Liver (tissue), 9 donors: Measurements from ENCODE around the gene C1orf21. TPM values are rescaled to one million over a fixed set of nuclear protein-coding genes. Genes with fewer than 3 reads are reported as not detected.

Experiments used
- DNase-seq: peaks from one replicate; pipeline ENCODE4 v3.0.0-alpha.2; 2017; ENCODE audit warnings: low spot score
- H3K27ac ChIP-seq, 2 donors: one replicate each; pipeline ENCODE4 v1.7.0; 2013; ENCODE audit warnings: inconsistent platforms in 2 of 2, low read length in 2 of 2, control low read depth in 1 of 2, low read depth in 1 of 2, mild to moderate bottlenecking in 1 of 2
- H3K27me3 ChIP-seq, 4 donors: one replicate each; pipeline versions ENCODE4 v1.6.1 to v1.7.0; 2013; ENCODE audit warnings: low read length in 3 of 4, inconsistent platforms in 1 of 4, mild to moderate bottlenecking in 1 of 4, moderate library complexity in 1 of 4; ENCODE audit not compliant: control insufficient read depth in 4 of 4, insufficient read depth in 4 of 4
- H3K36me3 ChIP-seq, 4 donors: one replicate each; pipeline versions ENCODE4 v1.6.1 to v1.7.0; 2013; ENCODE audit warnings: low read length in 3 of 4, mild to moderate bottlenecking in 3 of 4, low read depth in 1 of 4, moderate library complexity in 1 of 4; ENCODE audit not compliant: control insufficient read depth in 4 of 4, insufficient read depth in 3 of 4
- H3K4me1 ChIP-seq, 4 donors: one replicate each; pipeline versions ENCODE4 v1.6.1 to v1.7.0; 2013; ENCODE audit warnings: low read length in 3 of 4, mild to moderate bottlenecking in 3 of 4, moderate library complexity in 1 of 4; ENCODE audit not compliant: control insufficient read depth in 4 of 4, insufficient read depth in 4 of 4
- H3K4me3 ChIP-seq, 3 donors: one replicate each; pipeline versions ENCODE4 v1.6.1 to v1.7.0; 2013; ENCODE audit warnings: low read length in 3 of 3, control low read depth in 1 of 3, low read depth in 1 of 3, mild to moderate bottlenecking in 1 of 3
- H3K9ac ChIP-seq, 2 donors: one replicate each; pipeline ENCODE4 v1.7.0; 2013; ENCODE audit warnings: low read length in 2 of 2, mild to moderate bottlenecking in 2 of 2, moderate library complexity in 2 of 2, control low read depth in 1 of 2, low read depth in 1 of 2
- H3K9me3 ChIP-seq, 4 donors: one replicate each; pipeline versions ENCODE4 v1.6.1 to v1.7.0; 2013; ENCODE audit warnings: low read length in 3 of 4; ENCODE audit not compliant: control insufficient read depth in 4 of 4
- CTCF ChIP-seq: fragments of 150-350 bp; IDR thresholded peaks from 2 replicates; pipeline ENCODE4 v1.5.1; 2017; ENCODE audit warnings: improper control_type of control experiment, low read depth, low read length; ENCODE audit not compliant: missing input control
- EGR1 ChIP-seq, 2 donors: IDR thresholded peaks; 2 replicates each; pipeline ENCODE4 v1.6.1; 2016 to 2018; ENCODE audit warnings: antibody characterized with exemption in 2 of 2, low read depth in 2 of 2
- FOXA1 ChIP-seq: IDR thresholded peaks from 2 replicates; pipeline ENCODE4 v1.6.1; 2016; ENCODE audit warnings: antibody characterized with exemption
- FOXA2 ChIP-seq: IDR thresholded peaks from 2 replicates; pipeline ENCODE4 v1.6.1; 2016; ENCODE audit warnings: antibody characterized with exemption
- GABPA ChIP-seq, 2 donors: IDR thresholded peaks in 1 of 2; conservative IDR thresholded peaks in 1 of 2; 2 replicates each; pipeline ENCODE4 v1.6.1; 2016; ENCODE audit warnings: antibody characterized with exemption in 2 of 2, mild to moderate bottlenecking in 1 of 2, moderate library complexity in 1 of 2
- HNF4A ChIP-seq, 2 donors: conservative IDR thresholded peaks; 2 replicates each; pipeline ENCODE4 v1.6.1; 2016; ENCODE audit warnings: antibody characterized with exemption in 2 of 2, mild to moderate bottlenecking in 2 of 2
- HNF4G ChIP-seq: IDR thresholded peaks from 2 replicates; pipeline ENCODE4 v1.6.1; 2016; ENCODE audit warnings: antibody characterized with exemption
- MAX ChIP-seq: IDR thresholded peaks from 2 replicates; pipeline ENCODE4 v1.6.1; 2016; ENCODE audit warnings: antibody characterized with exemption
- NR2F2 ChIP-seq: IDR thresholded peaks from 2 replicates; pipeline ENCODE4 v1.6.1; 2016; ENCODE audit warnings: antibody characterized with exemption
- RAD21 ChIP-seq, 2 donors: IDR thresholded peaks; 2 replicates each; pipeline ENCODE4 v1.6.1; 2016; ENCODE audit warnings: antibody characterized with exemption in 2 of 2, mild to moderate bottlenecking in 2 of 2
- REST ChIP-seq: IDR thresholded peaks from 2 replicates; pipeline ENCODE4 v1.6.1; 2016; ENCODE audit warnings: antibody characterized with exemption, mild to moderate bottlenecking
- RXRA ChIP-seq, 2 donors: IDR thresholded peaks; 2 replicates each; pipeline ENCODE4 v1.6.1; 2017 to 2018; ENCODE audit warnings: antibody characterized with exemption in 2 of 2, mild to moderate bottlenecking in 1 of 2
- TAF1 ChIP-seq: conservative IDR thresholded peaks from 2 replicates; pipeline ENCODE4 v1.6.1; 2016; ENCODE audit warnings: antibody characterized with exemption, mild to moderate bottlenecking
- YY1 ChIP-seq: IDR thresholded peaks from 2 replicates; pipeline ENCODE4 v1.6.1; 2016; ENCODE audit warnings: antibody characterized with exemption, mild to moderate bottlenecking
- ZBTB33 ChIP-seq: IDR thresholded peaks from 2 replicates; pipeline ENCODE4 v1.6.1; 2016; ENCODE audit warnings: antibody characterized with exemption
- WGBS: extraction: QIAGEN DNeasy Blood & Tissue Kit; methylation state at CpG from one replicate; pipeline ENCODE4 v1.1.7; 2013; 5-methylcytosine and 5-hydroxymethylcytosine counted together
- polyA plus RNA-seq, 2 donors: library from polyadenylated mRNA; stranded (reverse) in 1 of 2; unstranded in 1 of 2; fragments of 200-250 nt in 1 of 2; fragments of >200 nt in 1 of 2; fragmentation: Nextera tagmentation in 1 of 2; extraction: Ambion mirVana in 1 of 2; gene quantifications; one replicate each; pipeline versions ENCODE4 v1.2.1 to v1.2.3, GENCODE V29; 2013 to 2015
- total RNA-seq, 2 donors: library from RNA; depleted of rRNA; stranded (reverse); fragments of >200 nt; gene quantifications; one replicate each; pipeline ENCODE4 v1.2.3, GENCODE V29; 2014
- TF ChIP-seq, protein P1 (sequence below): IDR thresholded peaks from 2 replicates; pipeline ENCODE4 v1.6.1; 2016; ENCODE audit warnings: antibody characterized with exemption
- donor health status: healthy.
- donor health status: healthy.
- donor health status: healthy.
- donor health status: healthy.
- donor health status: healthy.

The C1orf21 gene
- total and polyA plus RNA-seq, 4 donors: 2.3 to 21.3 (median 13.4) TPM

DNA sequence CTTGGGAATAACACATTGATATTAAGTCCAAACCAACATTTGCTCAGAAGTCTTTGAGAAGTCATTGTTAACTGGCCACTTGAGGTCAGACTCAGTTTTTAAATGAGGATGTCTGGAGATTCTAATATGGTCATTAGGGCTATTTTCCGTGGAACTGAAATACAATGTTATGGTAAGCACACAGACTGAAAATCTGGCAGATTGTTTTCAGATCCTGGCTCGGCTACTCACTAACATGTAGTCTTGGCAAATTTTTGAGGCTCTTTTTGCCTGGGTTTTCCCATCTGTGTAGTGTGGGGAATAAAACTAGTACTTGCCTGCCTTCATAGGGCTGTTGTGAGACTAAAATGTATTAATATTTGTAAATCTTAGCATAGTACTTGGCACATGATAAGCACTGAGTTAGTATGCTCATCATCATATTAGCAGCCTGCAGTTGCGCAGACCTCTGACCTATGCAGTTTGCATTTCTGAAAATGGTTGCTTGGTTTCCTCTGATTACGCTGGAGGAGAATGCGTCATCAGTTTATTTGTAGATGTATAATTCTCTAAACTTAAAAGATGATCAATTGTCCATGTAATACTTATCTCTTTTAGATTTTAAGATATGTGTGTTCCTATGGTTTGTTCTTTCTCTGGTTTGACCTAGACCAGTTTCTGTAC is 100.8 kb downstream of the C1orf21 start:
- 94% methylated on average over 5 of the region's 5 CpGs for WGBS
- TF ChIP-seq EGR1 (IDR thresholded peaks at IDR 0.05; ENCODE audit: low read depth in 2 of 2) (no peak), FOXA1 (no peak)
- H3K4me1 ChIP-seq: peaks cover 0 to 10% (median 8%) of the 10 kb centered on the region in 4 donors

DNA sequence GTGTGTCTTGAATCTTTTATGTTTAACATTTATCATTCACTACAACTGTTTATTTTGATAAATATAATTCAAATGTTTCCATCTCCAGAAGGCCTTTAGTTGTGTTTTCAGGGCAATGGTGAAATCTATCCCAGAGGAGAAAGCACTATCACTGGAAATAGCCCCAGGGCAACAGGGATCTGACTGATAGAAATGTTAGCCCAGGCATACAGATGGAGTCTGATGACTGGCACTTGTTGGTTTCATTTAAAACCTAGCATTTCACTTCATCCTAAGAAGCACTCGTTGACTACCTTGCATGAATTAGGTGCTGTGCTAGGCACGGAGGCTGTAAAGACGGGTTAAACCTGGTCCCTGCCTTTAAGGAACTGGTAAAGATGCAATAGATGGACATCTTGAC is 103.1 kb downstream of the C1orf21 start:
- 97% methylated on average over 3 of the region's 3 CpGs for WGBS
- Histone ChIP-seq H3K27ac (no peak overlapping the region), H3K36me3 (no peaks in the 10 kb centered on the region), H3K27me3 (no peaks in the 10 kb centered on the region), H3K4me3 (no peak overlapping the region), H3K9me3 (no peaks in the 10 kb centered on the region), H3K4me1 (peaks cover 0 to 19% (median 14%) of the 10 kb centered on the region in 4 donors), H3K9ac (no peak overlapping the region)
- no peak for DNase-seq
- TF ChIP-seq EGR1 (IDR thresholded peaks at IDR 0.05; ENCODE audit: low read depth in 2 of 2) (no peak), FOXA1 (no peak), RAD21 (IDR thresholded peaks at IDR 0.05) (no peak), MAX (no peak), GABPA (IDR thresholded peaks at IDR 0.05 in 1 of 2, conservative IDR thresholded peaks at IDR 0.05 in 1 of 2) (no peak), CTCF (no peak), FOXA2 (no peak), TAF1 (no peak), HNF4A (conservative IDR thresholded peaks at IDR 0.05) (no peak), HNF4G (no peak), NR2F2 (no peak), ZBTB33 (no peak), YY1 (no peak), REST (no peak), RXRA (IDR thresholded peaks at IDR 0.05) (no peak)
- TF ChIP-seq, protein P1, sequence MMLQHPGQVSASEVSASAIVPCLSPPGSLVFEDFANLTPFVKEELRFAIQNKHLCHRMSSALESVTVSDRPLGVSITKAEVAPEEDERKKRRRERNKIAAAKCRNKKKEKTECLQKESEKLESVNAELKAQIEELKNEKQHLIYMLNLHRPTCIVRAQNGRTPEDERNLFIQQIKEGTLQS: no peak

More for the DNA sequence above, 100.8 kb downstream of the C1orf21 start:
- no peak overlapping the region for H3K27ac ChIP-seq
- H3K4me3 ChIP-seq: no peak overlapping the region
- H3K36me3 ChIP-seq: no peaks in the 10 kb centered on the region
- DNase-seq: no peak
- no peak overlapping the region for H3K9ac ChIP-seq
- no peaks in the 10 kb centered on the region for H3K9me3 ChIP-seq
- no peaks in the 10 kb centered on the region for H3K27me3 ChIP-seq
